GM19238 (cell line): ENCODE measurements around the gene CLSTN2.

ENCODE experiments used
- DNase-seq: peaks from one replicate; pipeline ENCODE4 v3.0.0; 2011; ENCODE audit warnings: low spot score; ENCODE audit not compliant: insufficient read length

CLSTN2 gene

DNA sequence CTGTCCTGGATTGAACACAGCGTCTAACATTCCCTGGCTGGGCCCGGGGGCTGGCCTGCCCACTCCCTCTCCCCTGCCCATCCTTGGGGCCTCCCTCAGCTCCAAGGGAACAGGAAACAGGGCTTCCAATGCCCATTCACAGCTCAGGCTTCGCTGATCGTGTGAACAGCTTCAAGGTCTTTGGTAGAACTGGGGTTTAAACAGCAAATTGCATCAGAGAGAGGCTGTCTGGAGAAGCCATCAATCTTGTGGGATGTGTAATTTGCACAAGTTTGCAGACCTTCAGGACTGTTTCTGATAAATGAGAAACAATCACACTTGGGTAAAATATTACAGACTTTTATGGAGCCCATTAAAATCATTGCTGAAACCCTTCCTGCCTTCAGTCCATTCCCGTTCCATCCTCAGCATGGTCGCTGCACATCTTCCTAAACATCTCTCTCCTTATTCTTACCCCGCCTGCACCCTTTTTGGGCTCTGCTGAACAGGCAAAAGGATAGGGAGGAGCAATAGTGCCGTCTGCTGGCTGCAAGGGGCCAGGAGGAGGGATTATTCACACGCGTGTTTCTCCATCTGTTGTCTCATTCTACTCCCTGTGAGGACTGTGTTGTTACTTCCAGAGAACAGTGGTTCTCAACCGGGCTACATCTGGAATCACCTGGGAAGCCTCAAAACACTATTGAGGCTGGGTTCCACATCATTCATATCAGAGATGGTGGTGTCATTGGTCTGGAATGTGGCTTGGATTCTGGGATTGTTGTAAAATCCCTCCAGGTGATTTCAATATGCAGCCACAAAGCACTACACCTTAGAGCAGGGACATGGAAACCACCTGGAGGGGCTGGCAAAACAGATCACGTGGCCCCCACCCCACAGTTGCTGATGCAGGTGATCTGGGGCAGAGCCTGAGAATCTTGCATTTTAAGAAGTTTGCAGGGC lies 116.3 kb downstream of the CLSTN2 start:
- no peak for DNase-seq

DNA sequence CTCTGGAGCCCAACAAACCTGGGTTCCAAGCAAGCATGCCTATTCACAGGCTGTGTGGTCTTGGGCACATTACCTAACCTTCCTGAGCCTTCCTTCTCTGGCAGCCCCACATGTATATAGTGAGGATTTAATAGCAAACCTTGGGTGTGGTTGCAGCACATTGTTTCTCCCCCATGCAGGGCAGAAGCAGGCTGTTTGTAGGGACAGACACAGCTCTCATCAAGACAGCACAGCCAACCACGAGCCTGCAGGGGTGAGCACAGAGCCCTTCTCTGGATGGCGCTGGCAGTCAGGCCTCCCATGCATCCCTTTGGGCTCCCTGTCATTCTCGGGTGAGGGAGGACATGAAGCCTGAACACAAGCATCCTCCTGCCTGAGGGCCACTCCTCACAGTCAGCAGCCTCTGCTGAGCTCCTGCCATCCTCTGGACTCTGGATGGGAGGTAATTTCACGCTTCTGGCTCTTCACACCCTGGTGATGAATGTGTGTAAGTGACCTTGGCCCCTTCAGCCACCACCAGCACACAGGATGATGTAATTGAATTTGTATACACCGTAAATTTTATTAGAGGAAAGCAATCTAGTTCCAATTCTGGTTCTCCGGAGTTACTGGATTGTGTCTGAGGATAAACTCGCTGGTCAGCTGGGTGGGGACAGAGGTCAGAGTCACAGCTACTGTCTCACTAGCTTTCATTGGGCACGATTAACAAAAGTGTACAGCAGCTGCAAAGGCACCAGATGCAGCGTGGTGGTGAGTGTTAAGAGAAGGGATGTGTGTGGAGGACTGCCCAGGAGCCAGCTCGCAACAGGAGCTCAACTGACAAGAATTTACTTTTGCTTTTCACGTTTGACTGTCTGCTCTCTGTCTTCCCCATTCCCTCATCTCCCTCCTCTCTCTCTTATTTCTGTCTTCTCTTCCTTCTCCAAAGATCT lies 118.1 kb downstream of the CLSTN2 start:
- DNase-seq: no peak

DNA sequence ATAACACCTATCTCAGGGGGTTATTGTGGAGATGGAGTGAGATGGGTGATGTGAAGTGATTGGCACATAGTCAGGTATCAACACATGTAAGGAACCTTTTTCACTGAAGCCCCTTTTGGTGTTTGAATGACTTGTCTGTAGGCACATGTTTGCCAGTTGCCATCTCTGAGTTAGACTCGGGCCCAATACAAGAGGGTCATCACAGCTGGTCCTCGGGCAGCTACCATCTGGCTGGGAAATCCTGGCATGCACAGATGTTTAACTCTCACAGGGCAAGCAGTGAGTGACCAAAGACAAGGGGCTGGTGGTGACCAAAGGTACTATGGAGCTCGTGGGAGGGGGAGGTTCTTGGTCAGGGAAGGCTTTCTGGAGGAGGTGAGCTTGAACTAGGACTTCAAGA lies 118.8 kb downstream of the CLSTN2 start:
- DNase-seq: no peak

DNA sequence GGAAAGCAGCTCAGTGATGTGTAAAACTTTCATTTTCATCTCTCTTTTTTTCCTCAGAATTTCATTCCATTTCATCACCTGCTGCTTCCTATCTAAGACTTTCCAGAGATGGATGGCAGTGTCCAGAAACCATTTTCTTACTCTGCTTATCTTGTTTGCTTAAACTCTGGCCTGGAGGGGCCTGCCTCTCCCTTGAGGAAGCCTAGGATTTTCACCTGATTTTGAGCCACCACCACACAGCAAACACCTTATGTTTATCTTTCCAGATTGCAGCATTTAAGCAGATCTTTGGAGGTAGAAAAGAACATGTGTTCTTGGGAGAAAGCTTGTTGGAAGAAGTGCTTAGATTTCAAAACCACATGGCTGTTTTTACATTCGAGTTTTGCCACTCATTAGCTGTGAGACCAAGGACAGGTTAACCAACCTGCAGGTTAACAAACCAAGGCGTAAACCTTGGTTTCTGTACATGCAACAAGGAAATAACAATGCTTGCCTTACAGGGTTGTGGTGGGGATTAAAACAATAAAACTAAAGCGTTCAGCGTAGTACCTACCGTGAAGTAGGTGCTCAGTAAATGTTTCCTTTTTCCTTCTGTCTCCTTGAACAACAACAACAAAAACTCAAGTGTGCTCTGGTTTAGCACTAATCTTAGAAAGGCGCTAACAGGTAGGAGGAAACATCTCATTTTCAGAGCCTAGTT lies 120.3 kb downstream of the CLSTN2 start:
- DNase-seq: no peak

DNA sequence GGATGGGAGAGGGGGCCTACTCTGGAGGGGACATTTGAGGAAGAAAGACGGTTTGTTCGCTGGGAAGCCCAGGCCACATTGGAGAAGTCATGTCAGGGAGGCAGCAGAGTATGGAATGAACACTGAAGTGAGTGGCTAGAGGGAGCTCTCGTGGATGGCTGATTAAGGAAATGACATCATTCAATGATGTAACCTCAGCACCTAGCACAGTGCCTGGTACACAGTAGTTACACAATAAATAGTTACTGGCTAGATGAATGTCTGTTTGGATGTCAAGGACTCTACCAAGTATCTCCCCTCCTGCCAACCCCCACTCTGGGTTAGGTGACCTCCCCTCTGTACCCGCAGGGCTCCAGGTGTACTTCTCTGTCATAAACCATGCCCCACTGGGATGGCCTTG lies 121.1 kb downstream of the CLSTN2 start:
- no peak for DNase-seq

DNA sequence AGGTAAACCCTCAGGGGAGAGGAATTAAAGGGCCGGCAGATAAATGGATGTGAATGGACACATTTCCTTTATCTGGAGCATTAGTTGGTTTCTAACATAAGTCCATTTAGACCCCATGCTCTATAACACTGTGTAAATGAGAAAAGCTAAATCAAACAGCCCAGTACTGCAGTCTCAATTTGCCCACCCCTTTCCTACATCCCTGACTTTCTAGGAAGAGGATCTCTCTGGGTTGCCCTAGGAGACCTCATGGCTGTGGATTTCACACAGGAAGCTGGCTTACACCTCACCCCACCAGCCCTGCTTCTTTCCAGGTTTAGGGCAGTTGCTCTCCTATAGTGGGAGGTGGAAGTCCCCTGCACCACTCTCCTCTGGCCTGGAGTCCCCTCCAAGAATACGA lies 126.2 kb downstream of the CLSTN2 start:
- DNase-seq: no peak

DNA sequence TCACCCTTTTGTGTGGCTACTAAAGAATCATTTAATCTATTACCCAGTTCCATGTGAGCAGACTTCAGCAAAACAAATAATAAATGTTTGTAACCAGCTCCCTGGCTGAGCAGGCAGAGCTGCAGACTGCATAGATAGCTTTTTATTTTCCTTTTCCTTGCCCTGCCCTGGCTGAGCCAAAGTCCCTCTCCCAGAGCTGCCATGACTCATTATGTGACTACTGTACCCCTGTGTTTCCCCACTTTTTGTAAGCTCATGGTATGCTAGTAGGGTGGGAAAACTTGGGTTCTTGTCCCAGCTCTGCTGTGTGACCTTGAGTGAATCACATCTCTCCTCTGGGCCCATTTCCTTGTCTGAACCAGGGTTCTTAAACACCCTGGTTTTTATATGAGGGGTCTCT lies 127.5 kb downstream of the CLSTN2 start:
- DNase-seq: no peak

DNA sequence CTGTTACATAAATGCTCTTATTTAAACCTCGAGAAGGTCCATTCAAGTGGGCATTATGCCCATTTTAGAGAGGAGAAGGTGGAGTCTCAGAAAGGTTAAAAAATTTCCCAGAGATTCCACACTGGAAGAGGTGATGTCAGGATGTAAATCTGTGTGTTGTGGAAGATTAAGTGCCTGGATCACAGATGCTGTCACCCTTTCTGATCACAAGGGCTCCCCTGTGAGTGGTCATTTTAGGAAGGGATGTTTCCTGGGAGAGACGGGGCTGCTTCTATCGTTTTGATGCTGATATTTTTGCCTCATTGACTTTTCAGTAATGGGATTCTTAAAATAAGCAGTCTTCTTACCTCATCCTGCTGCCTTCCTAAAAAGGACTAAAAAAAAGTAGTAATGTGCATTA lies 132.5 kb downstream of the CLSTN2 start:
- no peak for DNase-seq

DNA sequence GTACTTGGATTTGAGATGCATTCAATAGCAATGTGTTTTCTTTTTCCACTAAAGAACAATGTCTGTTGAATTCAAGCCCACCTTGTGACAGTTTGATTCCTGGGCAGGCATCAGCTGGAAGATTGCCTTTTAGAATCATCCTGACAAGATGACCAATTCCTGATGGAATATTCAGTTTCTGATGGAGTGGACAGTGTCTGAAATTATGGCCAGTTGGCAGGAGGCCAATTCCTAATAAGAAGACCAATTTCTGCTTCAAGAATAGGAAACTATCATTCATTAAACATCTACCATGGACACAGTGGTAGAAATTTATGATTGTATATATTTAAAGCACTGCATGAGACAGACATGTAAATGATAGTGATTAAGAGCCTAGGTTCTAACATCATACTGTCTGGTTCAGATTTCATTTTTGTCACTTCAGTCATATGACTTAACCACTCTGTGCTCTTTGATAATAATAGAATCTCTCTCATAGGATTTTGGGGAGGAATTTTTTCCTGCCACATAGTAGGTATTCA lies 133.6 kb downstream of the CLSTN2 start:
- DNase-seq: no peak

DNA sequence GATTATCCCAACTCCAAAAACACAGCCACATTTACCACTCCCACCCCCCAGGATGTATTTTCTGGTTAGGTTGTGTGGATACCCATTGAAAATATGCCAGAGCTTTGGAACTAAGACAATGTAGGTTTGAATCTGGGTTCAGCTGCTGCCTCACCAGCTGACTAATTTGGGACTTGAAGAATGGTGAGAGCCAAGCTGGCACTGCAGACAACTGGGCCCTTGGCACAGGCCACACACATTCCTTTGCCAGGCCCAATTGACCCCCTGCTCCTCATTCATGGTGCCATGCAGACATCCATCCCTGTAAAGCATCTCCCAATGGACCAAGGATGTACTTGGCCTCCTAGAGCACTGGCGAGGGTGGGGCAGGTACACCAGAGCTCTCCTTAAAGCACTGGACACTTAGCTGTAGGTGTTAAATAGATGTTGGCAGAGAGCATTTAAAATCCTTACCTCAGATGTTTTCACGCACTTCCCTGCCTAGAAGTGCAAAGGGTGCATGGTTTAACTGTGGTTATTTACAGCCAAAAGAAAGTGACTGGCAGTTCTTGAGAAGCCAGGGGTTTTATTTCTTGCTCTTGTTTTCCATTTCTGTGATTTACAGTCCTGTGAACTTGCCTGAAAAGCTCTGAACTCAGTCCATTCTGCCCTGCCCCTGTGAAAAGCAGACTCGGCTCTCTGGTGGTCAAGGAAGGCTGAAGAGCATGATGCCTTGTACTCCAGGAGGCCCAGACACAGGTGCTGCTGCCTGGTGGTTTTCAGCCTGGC lies 138.5 kb downstream of the CLSTN2 start:
- no peak for DNase-seq

DNA sequence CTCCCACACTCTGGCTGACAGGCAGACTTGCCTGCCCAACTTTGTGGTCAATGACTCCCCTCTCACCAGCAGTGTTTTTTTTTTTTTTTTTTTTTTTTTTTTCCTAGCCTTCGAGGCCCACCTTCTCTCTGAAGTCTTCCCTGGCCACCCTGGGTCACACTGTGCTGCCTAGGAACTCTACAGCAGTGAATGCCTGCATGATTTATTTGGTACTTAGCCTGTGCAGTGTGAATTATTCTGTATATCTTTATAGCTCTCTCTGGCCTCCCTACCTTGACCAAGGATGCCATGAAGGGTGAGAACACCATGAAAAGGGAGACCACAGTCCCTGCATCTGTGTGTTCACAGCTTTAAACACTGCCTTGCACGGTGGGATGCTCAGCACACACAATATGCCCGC lies 141.6 kb downstream of the CLSTN2 start:
- DNase-seq: no peak

DNA sequence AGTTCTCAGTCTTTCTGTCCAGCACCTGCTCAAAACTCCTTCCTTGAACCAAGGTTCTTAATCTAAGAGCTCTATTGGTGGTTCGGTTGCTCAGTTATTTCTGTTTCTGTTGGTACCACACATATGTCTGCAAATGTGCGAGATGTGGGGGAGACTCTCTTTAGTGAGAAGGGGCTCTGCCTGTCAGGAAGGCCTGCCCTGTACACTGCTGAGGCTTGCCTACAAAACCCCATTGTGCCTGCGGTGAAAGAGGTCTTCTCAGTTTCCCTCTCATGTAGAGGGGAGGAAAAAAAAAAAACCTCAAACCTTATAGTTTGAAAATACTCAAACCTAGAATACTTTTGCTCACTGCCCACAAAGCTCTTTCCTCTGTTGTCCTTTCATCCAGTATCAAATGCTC lies 142.4 kb downstream of the CLSTN2 start:
- no peak for DNase-seq

DNA sequence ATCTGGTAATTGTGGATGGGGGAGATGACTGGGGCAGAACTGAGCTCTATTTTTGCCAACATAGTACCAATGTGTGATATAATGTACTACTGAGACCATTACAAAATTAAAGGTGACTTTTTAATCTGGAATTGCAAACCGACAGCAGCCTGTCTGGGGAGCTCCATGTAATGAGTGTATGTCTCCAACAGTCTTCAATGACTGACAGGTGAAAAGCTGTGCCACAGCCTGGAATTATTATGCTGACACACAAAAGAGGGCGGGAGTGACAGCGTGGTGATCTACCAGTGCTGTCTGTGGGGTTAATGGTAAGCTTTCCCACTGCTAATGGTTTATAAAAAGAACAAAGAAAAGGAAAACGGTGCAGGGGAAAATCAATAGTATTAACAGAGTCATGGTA lies 143.4 kb downstream of the CLSTN2 start:
- no peak for DNase-seq

DNA sequence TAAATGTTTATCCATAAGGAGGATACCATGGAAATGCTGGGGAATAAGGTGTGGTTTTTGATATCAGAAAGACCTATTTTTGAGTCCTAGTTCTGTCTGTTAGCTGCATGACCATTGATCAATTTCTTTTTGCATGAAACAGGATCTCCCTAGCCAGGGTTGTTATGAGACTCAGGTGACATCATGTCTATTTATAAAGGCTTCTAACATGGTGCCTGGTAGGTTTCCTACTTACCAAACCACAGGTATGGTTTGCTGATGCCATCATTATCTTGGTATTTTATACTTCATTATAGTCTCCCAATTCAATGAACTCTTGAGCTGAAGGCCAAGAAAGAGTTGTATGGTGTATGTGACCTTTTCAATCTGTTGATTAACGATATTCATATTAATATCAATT lies 144.0 kb downstream of the CLSTN2 start:
- DNase-seq: no peak

DNA sequence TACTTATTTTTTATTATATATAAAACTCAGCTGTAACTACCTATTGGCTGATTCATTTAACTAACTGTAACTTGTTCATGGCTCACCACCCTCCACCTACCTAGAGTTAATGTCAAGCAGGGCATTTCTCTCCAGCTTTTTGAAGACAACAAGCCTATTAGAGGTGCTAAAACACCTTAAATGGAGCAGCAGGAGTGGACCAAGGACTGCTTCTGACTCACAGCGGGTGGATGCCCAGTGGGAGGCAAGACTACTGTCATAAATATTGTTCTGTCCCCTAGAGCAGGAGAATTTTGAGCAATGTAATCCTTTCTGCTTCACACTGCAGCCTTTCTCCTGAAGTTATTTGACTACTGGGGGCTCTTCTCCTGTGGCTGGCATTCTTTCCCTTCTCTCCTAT lies 146.9 kb downstream of the CLSTN2 start:
- DNase-seq: no peak

DNA sequence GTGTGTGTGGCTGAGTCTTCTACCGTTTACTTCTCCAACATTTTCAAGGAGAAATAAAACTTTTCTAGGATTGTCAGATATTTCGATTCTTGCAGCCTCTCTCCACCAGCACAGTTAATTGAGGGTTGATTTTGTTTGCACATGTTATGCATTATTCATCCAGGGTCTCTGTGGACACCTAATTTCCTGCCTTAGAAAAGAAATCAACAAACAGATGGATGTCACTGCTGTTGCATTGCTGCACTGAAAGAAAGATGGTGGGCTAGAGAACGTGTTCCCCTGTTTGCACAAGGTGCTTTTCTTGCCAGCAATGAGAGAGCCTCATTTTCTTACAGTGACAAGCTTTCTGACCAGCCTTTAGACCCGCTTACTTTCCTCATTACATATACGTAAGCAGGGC lies 150.0 kb downstream of the CLSTN2 start:
- DNase-seq: no peak

DNA sequence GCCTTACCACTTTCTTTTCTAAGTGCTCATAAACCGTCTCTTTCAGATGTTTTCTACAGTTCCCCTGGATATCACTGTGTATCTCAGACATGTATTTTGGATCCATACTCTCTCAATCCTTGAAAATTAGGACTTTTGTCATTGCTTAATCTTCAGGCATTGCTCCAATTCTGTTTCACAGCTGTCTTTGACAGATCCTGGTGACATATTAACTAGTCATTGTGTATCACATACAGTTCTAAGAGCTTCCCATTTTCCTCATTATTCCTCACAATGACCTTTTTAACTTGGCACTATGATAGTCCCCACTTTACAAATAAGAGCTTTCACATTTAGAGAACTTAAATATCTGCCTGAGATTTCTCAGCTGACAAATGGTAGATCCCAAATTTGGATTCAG lies 151.7 kb downstream of the CLSTN2 start:
- DNase-seq: no peak

DNA sequence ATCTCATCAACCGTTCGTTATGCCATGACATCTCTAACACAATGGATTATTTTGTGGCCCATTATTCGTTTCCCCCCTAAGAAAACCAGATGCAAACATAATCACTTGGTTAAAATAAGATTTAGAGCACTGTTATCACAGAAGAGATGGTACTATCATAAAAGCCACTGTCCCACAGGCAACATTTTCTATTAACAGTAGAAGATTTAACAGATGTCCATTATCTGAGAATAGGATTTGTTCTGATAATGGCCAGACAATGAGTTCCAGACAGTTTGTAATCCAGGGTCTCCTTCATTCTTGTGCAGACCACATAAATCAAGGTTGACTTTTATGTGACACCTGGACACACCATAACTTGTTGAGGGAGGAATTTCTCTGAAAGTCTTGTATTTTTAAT lies 153.1 kb downstream of the CLSTN2 start:
- no peak for DNase-seq

DNA sequence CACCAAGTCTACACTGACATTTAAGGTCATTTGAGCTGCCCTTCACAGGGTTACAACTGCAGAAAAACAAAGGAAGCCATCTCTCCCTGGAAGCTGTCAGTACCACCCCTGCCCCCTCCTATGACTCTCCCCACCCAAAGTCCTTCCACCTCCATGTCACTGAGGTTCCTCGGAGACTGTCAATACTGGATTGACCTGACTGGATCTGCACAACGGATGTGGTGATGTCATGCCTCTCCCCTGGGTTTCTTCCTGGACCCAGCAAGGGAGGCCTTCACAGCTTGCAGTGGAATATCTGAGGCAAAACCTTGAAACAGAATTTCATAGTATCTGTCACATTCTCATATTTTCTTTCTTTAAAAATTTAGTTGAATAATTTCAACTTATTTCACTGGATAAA lies 153.5 kb downstream of the CLSTN2 start:
- no peak for DNase-seq

DNA sequence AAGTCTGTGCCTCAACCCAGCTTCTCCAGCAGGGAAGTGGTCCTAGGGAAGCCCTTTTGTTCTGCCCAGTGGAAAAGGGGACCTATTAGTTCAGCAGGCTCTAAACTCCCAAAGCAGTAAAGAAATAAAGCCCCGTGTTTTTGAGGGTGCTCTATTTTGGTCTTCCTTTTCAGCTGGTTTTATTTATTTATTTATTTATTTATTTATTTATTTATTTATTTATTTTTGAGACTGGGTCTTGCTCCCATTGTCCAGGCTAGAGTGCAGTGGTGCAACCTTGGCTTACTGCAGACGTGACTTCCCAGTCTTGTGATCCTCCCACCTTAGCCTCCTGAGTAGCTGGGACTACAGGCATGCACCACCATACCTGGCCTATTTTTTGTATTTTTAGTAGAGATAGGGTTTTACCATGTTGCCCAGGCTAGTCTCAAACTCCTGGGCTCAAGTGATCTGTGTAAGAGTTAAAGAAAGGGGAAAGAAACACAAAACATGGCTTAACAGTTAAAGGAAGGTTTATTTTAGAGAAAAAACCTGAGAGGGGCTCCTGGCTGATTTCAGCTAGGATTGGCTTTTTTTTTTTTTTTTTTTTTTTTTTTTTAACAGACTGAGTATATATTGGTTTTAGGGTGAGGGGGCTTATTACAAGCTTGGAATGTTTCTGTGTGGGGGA lies 154.6 kb downstream of the CLSTN2 start:
- DNase-seq: no peak
